SK-N-SH (cell line): ENCODE measurements around the gene TRIP11. TPM values are rescaled to one million over a fixed set of nuclear protein-coding genes. Genes with fewer than 3 reads are reported as not detected.

Experiments used
- CTCF ChIA-PET: fragments of 300-600, 350-600 bp; formaldehyde crosslinking; extraction: SDS; loops from one replicate; lab custom pipeline; 2021; lab: Yijun Ruan, JAX
- POLR2A ChIA-PET: fragments of 350-600 bp; sonication (Branson Sonifier 250); formaldehyde crosslinking; extraction: SDS; loops from one replicate; lab custom pipeline; 2020; ENCODE audit warnings: antibody characterized with exemption, inconsistent platforms; lab: Yijun Ruan, JAX
- DNase-seq: peaks from one replicate; pipeline ENCODE4 v3.0.0; 2012
- H2AFZ ChIP-seq: fragments of 200-600 bp; sonication (generic); 2 replicates; pipeline ENCODE4 v1.8.1; 2016; ENCODE audit warnings: antibody characterized with exemption, mild to moderate bottlenecking, low read depth
- H3F3A ChIP-seq: fragments of 200-600 bp; sonication (generic); replicated peaks from 2 replicates; pipeline ENCODE3; 2016; ENCODE audit warnings: antibody characterized with exemption, mild to moderate bottlenecking; ENCODE audit not compliant: insufficient read depth
- H3K27ac ChIP-seq, 2 experiments: fragments of 200-500 bp in 1 of 2; fragments of 200-600 bp in 1 of 2; sonication (Bioruptor generic) in 1 of 2; sonication (generic), shearing (Covaris generic) in 1 of 2; 2 replicates each; pipeline versions ENCODE4 v1.5.1 to v1.6.1; 2014 to 2016; ENCODE audit warnings: low read depth in 2 of 2, inconsistent platforms in 1 of 2, low read length in 1 of 2, mild to moderate bottlenecking in 1 of 2, mixed read lengths in 1 of 2
- H3K27me3 ChIP-seq: fragments of 200-600 bp; sonication (generic), shearing (Covaris generic); 2 replicates; pipeline ENCODE4 v1.6.1; 2016; ENCODE audit warnings: mixed run types; ENCODE audit not compliant: insufficient read depth
- H3K36me3 ChIP-seq, 2 experiments: fragments of 200-500 bp in 1 of 2; fragments of 200-600 bp in 1 of 2; sonication (Bioruptor generic) in 1 of 2; sonication (generic) in 1 of 2; replicated peaks in 1 of 2; 2 replicates each; pipeline versions ENCODE3 to v1.5.1; 2014 to 2016; ENCODE audit warnings: low read length in 1 of 2, mild to moderate bottlenecking in 1 of 2; ENCODE audit not compliant: insufficient read depth in 2 of 2, control insufficient read depth in 1 of 2
- H3K4me1 ChIP-seq, 2 experiments: fragments of 200-500 bp in 1 of 2; fragments of 200-600 bp in 1 of 2; sonication (Bioruptor generic) in 1 of 2; sonication (generic), shearing (Covaris generic) in 1 of 2; 2 replicates each; pipeline versions ENCODE4 v1.5.1 to v1.6.1; 2014 to 2016; ENCODE audit warnings: low read depth in 1 of 2, low read length in 1 of 2, mixed run types in 1 of 2; ENCODE audit not compliant: insufficient read depth in 2 of 2, control insufficient read depth in 1 of 2
- H3K4me2 ChIP-seq: fragments of 200-600 bp; sonication (generic), shearing (Covaris generic); 2 replicates; pipeline ENCODE4 v1.6.1; 2017; ENCODE audit warnings: mixed run types
- H3K4me3 ChIP-seq, 2 experiments: fragments of 200-500 bp in 1 of 2; fragments of 200-600 bp in 1 of 2; sonication (Bioruptor generic) in 1 of 2; sonication (generic), shearing (Covaris generic) in 1 of 2; 2 replicates each; pipeline versions ENCODE4 v1.5.1 to v1.8.1; 2014 to 2016; ENCODE audit warnings: low read depth in 2 of 2, inconsistent platforms in 1 of 2, low read length in 1 of 2, mild to moderate bottlenecking in 1 of 2, mixed read lengths in 1 of 2, moderate library complexity in 1 of 2
- H3K79me2 ChIP-seq: fragments of 200-600 bp; sonication (generic); 2 replicates; pipeline ENCODE4 v1.8.1; 2017; ENCODE audit warnings: mild to moderate bottlenecking; ENCODE audit not compliant: insufficient read depth
- H3K9ac ChIP-seq: fragments of 200-600 bp; sonication (generic); 2 replicates; pipeline ENCODE4 v1.6.1; 2017; ENCODE audit warnings: mixed run types
- H3K9me2 ChIP-seq: fragments of 200-600 bp; sonication (generic); 2 replicates; pipeline ENCODE4 v1.6.1; 2017; ENCODE audit warnings: mixed run types
- H3K9me3 ChIP-seq: fragments of 200-600 bp; sonication (generic); 2 replicates; pipeline ENCODE4 v1.6.1; 2017; ENCODE audit warnings: mixed run types, mild to moderate bottlenecking, moderate library complexity
- H4K20me1 ChIP-seq: fragments of 200-600 bp; sonication (generic); 2 replicates; pipeline ENCODE4 v1.6.1; 2017; ENCODE audit warnings: mild to moderate bottlenecking, mixed run types; ENCODE audit not compliant: insufficient read depth
- FOXJ3 ChIP-seq: sonication (generic); formaldehyde crosslinking; IDR thresholded peaks from 2 replicates; pipeline ENCODE4 v1.5.1; 2020; ENCODE audit warnings: mild to moderate bottlenecking, missing genetic modification reagents
- GATA2 ChIP-seq: sonication (generic); formaldehyde crosslinking; IDR thresholded peaks from 2 replicates; pipeline ENCODE4 v1.5.0; 2020; ENCODE audit warnings: mild to moderate bottlenecking, missing genetic modification reagents
- RXRA ChIP-seq: IDR thresholded peaks from 2 replicates; pipeline ENCODE4 v1.4.0; 2012; ENCODE audit warnings: low read depth, mild to moderate bottlenecking, borderline replicate concordance
- WGBS: methylation state at CpG from one replicate; pipeline ENCODE4 v1.1.6; 2017; ENCODE audit warnings: low lambda C conversion rate; 5-methylcytosine and 5-hydroxymethylcytosine counted together
- polyA plus RNA-seq, 3 experiments: library from polyadenylated mRNA; depleted of rRNA; stranded (reverse); fragments of >200 nt; gene quantifications; 2 replicates each; pipeline ENCODE4 v1.2.3, GENCODE V29; 2012
- TF ChIP-seq, protein P1 (sequence below): fragments of 200-600 bp; sonication (generic); IDR thresholded peaks from 2 replicates; pipeline ENCODE4 v1.6.1; 2017; ENCODE audit warnings: antibody characterized with exemption, mild to moderate bottlenecking, moderate library complexity
- TF ChIP-seq, protein P2 (sequence below): IDR thresholded peaks from 2 replicates; pipeline ENCODE4; 2012

The TRIP11 gene
- polyA plus RNA-seq, 1 of the 3 experiments (the other 2 are of a cell fraction): 4.6 TPM

DNA sequence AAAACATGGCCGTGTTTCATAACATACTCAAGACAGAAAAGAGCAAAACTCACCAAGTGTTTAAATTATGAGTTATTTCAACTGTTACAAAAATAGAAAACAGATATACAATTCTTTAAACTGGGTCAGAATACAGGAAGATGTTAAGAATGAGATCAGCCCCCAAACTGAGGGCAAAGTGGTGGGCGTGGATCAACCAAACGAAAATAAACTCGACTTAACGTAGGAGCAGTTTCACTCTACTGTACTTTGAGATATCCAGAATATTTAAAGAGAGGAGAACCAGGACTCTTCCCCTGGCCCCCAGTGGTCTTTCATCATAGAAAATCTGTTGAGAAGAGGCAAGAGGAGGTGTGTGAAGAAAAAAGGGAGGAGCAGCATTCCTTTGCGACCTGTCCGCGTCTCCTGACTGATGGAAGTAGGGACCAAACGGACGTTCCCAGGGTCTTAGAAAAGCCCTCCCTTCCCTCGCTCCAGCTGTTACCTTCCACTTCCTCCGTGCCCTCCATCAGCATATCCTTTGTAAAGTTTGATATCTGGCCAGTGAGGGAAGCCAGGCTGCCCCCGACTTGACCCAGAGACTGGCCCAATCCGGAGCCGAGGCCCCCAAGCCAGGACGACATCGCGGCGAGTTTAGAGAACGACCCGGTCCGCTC, 668 bp downstream of the TRIP11 start:
- Histone ChIP-seq H3K4me1 (peaks cover 7 to 12% of the 10 kb centered on the region in 2 experiments; a peak in 3 of 4 replicates), H3K4me3 (peak overlapping the region; percentile 83 to 92), H2AFZ (peak overlapping the region; percentile 80), H3K79me2 (peaks cover 68% of the 10 kb centered on the region), H4K20me1 (peaks cover 28% of the 10 kb centered on the region), H3K9ac (peak overlapping the region; percentile 94), H3K36me3 (peaks cover 0 to 13% of the 10 kb centered on the region in 2 experiments), H3K9me3 (no peaks in the 10 kb centered on the region), H3K27me3 (no peaks in the 10 kb centered on the region), H3K4me2 (peak overlapping the region; percentile 95), H3K27ac (peak overlapping the region; percentile 96), H3K9me2 (no peaks in the 10 kb centered on the region), H3F3A (peaks cover 8% of the 10 kb centered on the region)
- 0 out of 2 replicates have a peak, but pooled peaks have one; percentile 14 for TF ChIP-seq RXRA
- no peak for TF ChIP-seq FOXJ3 (CRISPR knock-in tag)
- TF ChIP-seq, protein P1, sequence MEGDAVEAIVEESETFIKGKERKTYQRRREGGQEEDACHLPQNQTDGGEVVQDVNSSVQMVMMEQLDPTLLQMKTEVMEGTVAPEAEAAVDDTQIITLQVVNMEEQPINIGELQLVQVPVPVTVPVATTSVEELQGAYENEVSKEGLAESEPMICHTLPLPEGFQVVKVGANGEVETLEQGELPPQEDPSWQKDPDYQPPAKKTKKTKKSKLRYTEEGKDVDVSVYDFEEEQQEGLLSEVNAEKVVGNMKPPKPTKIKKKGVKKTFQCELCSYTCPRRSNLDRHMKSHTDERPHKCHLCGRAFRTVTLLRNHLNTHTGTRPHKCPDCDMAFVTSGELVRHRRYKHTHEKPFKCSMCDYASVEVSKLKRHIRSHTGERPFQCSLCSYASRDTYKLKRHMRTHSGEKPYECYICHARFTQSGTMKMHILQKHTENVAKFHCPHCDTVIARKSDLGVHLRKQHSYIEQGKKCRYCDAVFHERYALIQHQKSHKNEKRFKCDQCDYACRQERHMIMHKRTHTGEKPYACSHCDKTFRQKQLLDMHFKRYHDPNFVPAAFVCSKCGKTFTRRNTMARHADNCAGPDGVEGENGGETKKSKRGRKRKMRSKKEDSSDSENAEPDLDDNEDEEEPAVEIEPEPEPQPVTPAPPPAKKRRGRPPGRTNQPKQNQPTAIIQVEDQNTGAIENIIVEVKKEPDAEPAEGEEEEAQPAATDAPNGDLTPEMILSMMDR: no peak
- TF ChIP-seq, protein P2, sequence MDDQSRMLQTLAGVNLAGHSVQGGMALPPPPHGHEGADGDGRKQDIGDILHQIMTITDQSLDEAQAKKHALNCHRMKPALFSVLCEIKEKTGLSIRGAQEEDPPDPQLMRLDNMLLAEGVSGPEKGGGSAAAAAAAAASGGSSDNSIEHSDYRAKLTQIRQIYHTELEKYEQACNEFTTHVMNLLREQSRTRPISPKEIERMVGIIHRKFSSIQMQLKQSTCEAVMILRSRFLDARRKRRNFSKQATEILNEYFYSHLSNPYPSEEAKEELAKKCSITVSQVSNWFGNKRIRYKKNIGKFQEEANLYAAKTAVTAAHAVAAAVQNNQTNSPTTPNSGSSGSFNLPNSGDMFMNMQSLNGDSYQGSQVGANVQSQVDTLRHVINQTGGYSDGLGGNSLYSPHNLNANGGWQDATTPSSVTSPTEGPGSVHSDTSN: peak; percentile 85
- CTCF ChIA-PET: interaction anchor here (1.2 to 1.7 kb wide), 3 partner anchors 67 to 390 kb away, joined by 3 to 4 read pairs (median 3); partner anchors contain the start of gene ATXN3
- under 1% methylated on average over 21 of the region's 22 CpGs for whole genome bisulfite sequencing
- DNase-seq: peak; percentile 65
- POLR2A ChIA-PET: interaction anchor here (0.7 to 2.2 kb wide), 5 partner anchors 17 to 82 kb away, joined by 3 to 13 read pairs (median 5); partner anchors contain the start of genes ATXN3, CPSF2 and NDUFB1

DNA sequence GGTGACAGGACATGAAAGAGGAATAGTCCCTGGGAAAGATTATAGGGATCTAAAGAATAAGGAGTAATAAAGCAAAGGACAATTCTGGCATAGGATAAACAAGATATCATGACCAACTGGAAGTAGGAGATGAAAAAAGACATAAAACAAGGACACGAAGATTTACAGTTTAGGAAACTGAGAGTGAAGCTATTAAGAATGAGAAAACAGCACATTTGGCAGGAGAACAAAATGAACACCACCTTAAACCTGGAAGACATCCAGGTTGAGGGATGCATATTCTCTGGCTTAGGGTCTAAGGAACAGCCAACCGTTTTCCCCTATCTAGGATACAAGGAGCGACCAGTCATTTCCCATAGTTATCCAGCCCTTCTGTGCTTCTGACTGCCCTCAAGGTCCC, 1.9 kb downstream of the TRIP11 start:
- Histone ChIP-seq H3K79me2 (peaks cover 78% of the 10 kb centered on the region), H3K4me2 (peak overlapping the region; percentile 95), H3K9me2 (no peaks in the 10 kb centered on the region), H3K36me3 (peaks cover 0 to 15% of the 10 kb centered on the region in 2 experiments), H3K4me3 (peak overlapping the region; percentile 83 to 92), H4K20me1 (peaks cover 28% of the 10 kb centered on the region), H3K9ac (peak overlapping the region; percentile 94; the same call in 1 of the 2 replicates), H3F3A (peaks cover 8% of the 10 kb centered on the region), H3K4me1 (peaks cover 7 to 12% of the 10 kb centered on the region in 2 experiments; a peak in 3 of 4 replicates), H3K27me3 (no peaks in the 10 kb centered on the region), H3K27ac (no peak overlapping the region), H3K9me3 (no peaks in the 10 kb centered on the region), H2AFZ (no peak overlapping the region)
- TF ChIP-seq GATA2 (no peak), RXRA (no peak)
- ChIA-PET CTCF (interaction anchor here (1.2 kb wide), 1 partner anchor 388 kb away, joined by 3 read pairs; no protein-coding TSS in a partner anchor), POLR2A (no interaction called here)
- 56% methylated on average over 3 of the region's 3 CpGs for WGBS
- peak; percentile 6 for DNase-seq
